ENCODE measurements around the gene OGFR.

OGFR gene

GRCh38 chr20:62822239-62822787 is 17.7 kb downstream of the OGFR start:
- no CpG with 5 or more reads among the region's 7 CpGs for WGBS (ENCODE audit: insufficient coverage, insufficient read length)
- peaks cover 15% of the 10 kb centered on the region for H3K4me1 ChIP-seq (ENCODE audit: control insufficient read depth, insufficient read depth, low read length)
- DNase-seq (ENCODE audit: low read depth, low spot score), result no peak
- no peak overlapping the region for H3K27ac ChIP-seq (ENCODE audit: low read length)
- H3K4me3 ChIP-seq (ENCODE audit: low read length), result no peak overlapping the region
- H3K27me3 ChIP-seq (ENCODE audit: control insufficient read depth, insufficient read depth, low read length), result no peaks in the 10 kb centered on the region
- H3K36me3 ChIP-seq (ENCODE audit: control insufficient read depth, insufficient read depth, low read length), result peaks cover 8% of the 10 kb centered on the region; the same call in 1 of the 2 replicates
- no peaks in the 10 kb centered on the region for H3K9me3 ChIP-seq (ENCODE audit: control insufficient read depth, insufficient read depth, low read length)

DNA sequence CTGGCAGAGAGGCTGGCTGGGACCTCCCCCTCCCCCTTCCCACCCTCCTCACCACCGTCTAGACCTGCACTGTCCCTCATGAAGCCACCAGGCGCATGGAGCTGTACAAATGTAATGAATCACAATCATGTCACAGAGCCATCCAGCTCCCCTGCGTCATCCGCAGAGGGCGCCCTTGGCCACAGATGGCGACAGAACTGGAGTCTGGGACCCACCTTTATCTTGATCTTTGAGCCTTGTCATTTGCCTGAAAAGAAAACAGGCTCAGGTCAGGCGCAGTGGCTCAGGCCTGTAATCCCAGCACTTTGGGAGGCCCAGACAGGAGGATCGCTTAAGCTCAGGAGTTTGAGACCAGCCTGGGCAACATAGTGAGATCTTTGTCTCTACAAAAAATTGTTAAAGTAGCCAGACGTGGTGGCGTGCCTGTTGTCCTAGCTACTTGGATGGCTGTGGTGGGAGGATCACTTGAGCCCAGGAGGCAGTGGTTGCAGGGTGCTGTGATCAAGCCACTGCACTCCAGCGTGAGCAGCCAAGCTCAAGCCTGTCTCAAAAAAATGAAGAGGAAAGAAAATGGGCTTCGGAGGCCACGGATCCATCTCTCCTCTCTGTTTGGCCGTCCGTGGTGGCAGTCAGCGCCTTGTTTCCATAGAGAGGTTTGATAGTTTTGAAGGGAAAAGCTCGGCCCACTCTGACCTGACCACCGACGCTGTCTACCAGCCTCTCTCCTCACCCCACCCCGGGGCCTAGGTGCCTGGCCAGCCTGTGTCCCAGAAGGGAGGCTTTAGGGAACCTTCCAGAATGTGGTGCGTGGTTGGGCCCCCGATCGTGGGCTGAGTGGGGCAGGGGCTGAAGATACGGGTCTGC is 18.4 kb downstream of the OGFR start:
- Histone ChIP-seq H3K4me3 (ENCODE audit: low read length) (no peak overlapping the region), H3K9me3 (ENCODE audit: control insufficient read depth, insufficient read depth, low read length) (no peaks in the 10 kb centered on the region), H3K36me3 (ENCODE audit: control insufficient read depth, insufficient read depth, low read length) (peaks cover 14% of the 10 kb centered on the region; the same call in 1 of the 2 replicates), H3K27me3 (ENCODE audit: control insufficient read depth, insufficient read depth, low read length) (no peaks in the 10 kb centered on the region), H3K27ac (ENCODE audit: low read length) (no peak overlapping the region), H3K4me1 (ENCODE audit: control insufficient read depth, insufficient read depth, low read length) (peaks cover 15% of the 10 kb centered on the region)
- no peak for DNase-seq (ENCODE audit: low read depth, low spot score)
- no CpG with 5 or more reads among the region's 24 CpGs for WGBS (ENCODE audit: insufficient coverage, insufficient read length)

DNA sequence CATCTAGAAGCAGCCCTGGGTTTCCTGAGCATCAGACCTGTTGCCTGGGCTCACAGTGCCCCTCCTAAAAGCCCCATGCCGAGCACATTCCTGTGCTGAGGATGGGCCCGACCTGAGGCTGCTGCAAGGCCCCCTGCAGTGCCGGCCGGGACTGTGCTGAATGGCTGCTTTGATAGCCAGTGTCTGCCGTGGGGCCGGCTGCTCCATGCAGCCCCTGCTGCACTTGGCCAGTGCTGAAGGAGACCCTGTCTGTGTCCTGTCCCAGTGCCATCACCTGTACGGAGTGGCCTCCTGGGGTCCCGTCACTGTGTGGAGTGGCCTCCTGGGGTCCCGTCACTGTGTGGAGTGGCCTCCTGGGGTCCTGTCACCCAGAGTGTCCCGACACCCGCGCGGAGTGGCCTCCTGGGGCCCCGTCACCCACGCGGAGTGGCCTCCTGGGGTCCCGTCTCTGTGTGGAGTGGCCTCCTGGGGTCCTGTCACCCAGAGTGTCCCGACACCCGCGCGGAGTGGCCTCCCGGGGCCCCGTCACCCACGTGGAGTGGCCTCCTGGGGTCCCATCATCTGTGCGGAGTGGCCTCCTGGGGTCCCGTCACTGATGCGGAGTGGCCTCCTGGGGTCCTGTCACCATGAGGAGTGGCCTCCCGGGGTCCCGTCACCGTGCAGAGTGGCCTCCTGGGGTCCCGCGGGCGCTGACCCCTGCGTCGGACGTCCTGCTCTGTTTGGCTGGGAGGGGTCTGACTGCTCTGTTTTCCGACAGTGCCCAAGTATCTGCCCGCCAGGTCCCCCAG is 19.2 kb downstream of the OGFR start:
- Histone ChIP-seq H3K4me1 (ENCODE audit: control insufficient read depth, insufficient read depth, low read length) (peaks cover 13% of the 10 kb centered on the region), H3K4me3 (ENCODE audit: low read length) (no peak overlapping the region), H3K27ac (ENCODE audit: low read length) (no peak overlapping the region), H3K27me3 (ENCODE audit: control insufficient read depth, insufficient read depth, low read length) (no peaks in the 10 kb centered on the region), H3K36me3 (ENCODE audit: control insufficient read depth, insufficient read depth, low read length) (peaks cover 17% of the 10 kb centered on the region; the same call in 1 of the 2 replicates), H3K9me3 (ENCODE audit: control insufficient read depth, insufficient read depth, low read length) (no peaks in the 10 kb centered on the region)
- no CpG with 5 or more reads among the region's 38 CpGs for WGBS (ENCODE audit: insufficient coverage, insufficient read length)
- DNase-seq (ENCODE audit: low read depth, low spot score), result no peak

GRCh38 chr20:62824476-62825332 is 20.1 kb downstream of the OGFR start:
- Histone ChIP-seq H3K4me1 (ENCODE audit: control insufficient read depth, insufficient read depth, low read length) (peaks cover 13% of the 10 kb centered on the region), H3K4me3 (ENCODE audit: low read length) (no peak overlapping the region), H3K27ac (ENCODE audit: low read length) (no peak overlapping the region), H3K36me3 (ENCODE audit: control insufficient read depth, insufficient read depth, low read length) (peaks cover 15% of the 10 kb centered on the region; the same call in 1 of the 2 replicates), H3K27me3 (ENCODE audit: control insufficient read depth, insufficient read depth, low read length) (no peaks in the 10 kb centered on the region), H3K9me3 (ENCODE audit: control insufficient read depth, insufficient read depth, low read length) (no peaks in the 10 kb centered on the region)
- DNase-seq (ENCODE audit: low read depth, low spot score), result no peak
- WGBS (ENCODE audit: insufficient coverage, insufficient read length), result no CpG with 5 or more reads among the region's 36 CpGs

- H3K4me1 ChIP-seq (ENCODE audit: control insufficient read depth, insufficient read depth, low read length), result peaks cover 13% of the 10 kb centered on the region
- H3K9me3 ChIP-seq (ENCODE audit: control insufficient read depth, insufficient read depth, low read length), result no peaks in the 10 kb centered on the region
- no peak for DNase-seq (ENCODE audit: low read depth, low spot score)
- no peaks in the 10 kb centered on the region for H3K27me3 ChIP-seq (ENCODE audit: control insufficient read depth, insufficient read depth, low read length)
- no CpG with 5 or more reads among the region's 22 CpGs for WGBS (ENCODE audit: insufficient coverage, insufficient read length)
- H3K36me3 ChIP-seq (ENCODE audit: control insufficient read depth, insufficient read depth, low read length), result peaks cover 16% of the 10 kb centered on the region; the same call in 1 of the 2 replicates
- no peak overlapping the region for H3K4me3 ChIP-seq (ENCODE audit: low read length)
- no peak overlapping the region for H3K27ac ChIP-seq (ENCODE audit: low read length)
Measured at GRCh38 chr20:62825333-62825985, 20.8 kb downstream of the OGFR start.

DNA sequence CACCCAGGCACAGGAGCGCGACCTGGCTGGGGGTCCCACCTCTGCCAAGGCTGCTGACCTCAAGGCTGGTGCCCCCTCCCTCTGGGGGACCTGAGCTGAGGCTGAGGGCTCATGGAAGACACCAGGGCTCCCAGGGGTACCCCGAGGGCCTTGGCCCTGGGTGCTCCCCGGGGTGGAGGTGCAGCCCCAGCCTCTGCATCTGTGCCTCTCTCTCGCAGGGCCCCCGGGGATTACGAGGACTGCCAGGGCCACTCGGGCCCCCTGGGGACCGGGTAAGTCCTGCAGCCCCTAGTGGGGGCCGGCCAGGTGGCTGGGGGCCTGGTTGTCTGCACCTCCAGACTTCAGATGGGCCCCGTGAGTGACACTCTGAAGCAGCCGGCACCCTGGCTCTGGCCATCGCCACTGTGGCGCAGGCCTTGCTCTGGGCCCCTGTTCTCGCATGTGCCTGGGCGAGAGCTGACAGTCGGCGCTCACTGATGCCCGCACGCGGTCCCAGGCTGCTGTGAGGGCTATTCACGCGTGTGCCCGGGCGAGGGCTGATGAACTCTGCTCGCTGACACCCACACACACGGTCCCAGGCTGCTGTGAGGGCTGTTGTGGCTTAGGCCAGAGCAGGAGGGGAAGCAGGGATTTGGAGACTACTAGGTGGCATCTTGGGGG is 21.5 kb downstream of the OGFR start:
- H3K27ac ChIP-seq (ENCODE audit: low read length), result no peak overlapping the region

DNA sequence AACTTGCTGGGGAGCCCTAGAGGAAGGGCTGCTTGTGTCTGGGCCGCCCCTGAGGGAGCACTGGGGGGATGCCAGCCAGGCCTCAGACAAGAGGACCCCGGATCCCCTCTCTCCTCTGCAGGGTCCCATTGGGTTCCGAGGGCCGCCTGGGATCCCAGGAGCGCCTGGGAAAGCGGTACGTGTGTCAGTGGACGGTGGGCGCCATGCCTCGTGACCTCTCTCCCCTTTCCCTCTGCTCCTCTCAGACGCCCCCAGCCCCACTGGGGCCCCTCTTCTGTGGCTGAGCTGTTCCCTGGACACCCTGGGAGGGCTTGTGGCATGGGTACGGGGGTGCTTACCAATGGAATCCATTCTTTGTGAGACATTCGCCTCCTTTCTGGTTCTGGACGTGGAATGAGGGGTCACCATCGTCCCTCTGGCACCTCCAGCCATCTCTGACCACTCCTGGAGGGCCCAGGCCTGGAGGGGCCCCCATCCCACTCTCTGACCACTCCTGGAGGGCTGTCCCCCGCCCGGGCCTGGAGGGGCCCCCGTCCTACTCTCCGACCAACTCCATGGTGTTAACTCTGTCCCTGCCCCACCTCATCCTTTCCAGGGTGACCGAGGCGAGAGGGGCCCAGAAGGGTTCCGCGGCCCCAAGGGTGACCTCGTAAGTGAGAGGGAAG is 22.1 kb downstream of the OGFR start:
- H3K4me1 ChIP-seq (ENCODE audit: control insufficient read depth, insufficient read depth, low read length), result peaks cover 13% of the 10 kb centered on the region
- peaks cover 19% of the 10 kb centered on the region; the same call in 1 of the 2 replicates for H3K36me3 ChIP-seq (ENCODE audit: control insufficient read depth, insufficient read depth, low read length)
- WGBS (ENCODE audit: insufficient coverage, insufficient read length), result no CpG with 5 or more reads among the region's 24 CpGs

More for the DNA sequence above, 21.5 kb downstream of the OGFR start:
- no peaks in the 10 kb centered on the region for H3K9me3 ChIP-seq (ENCODE audit: control insufficient read depth, insufficient read depth, low read length)
- DNase-seq (ENCODE audit: low read depth, low spot score), result no peak
- no CpG with 5 or more reads among the region's 27 CpGs for WGBS (ENCODE audit: insufficient coverage, insufficient read length)
- no peak overlapping the region for H3K4me3 ChIP-seq (ENCODE audit: low read length)
- peaks cover 13% of the 10 kb centered on the region for H3K4me1 ChIP-seq (ENCODE audit: control insufficient read depth, insufficient read depth, low read length)
- H3K36me3 ChIP-seq (ENCODE audit: control insufficient read depth, insufficient read depth, low read length), result peaks cover 17% of the 10 kb centered on the region; the same call in 1 of the 2 replicates
- no peaks in the 10 kb centered on the region for H3K27me3 ChIP-seq (ENCODE audit: control insufficient read depth, insufficient read depth, low read length)

GRCh38 chr20:62827311-62828038 is 22.8 kb downstream of the OGFR start:
- no peak overlapping the region for H3K4me3 ChIP-seq (ENCODE audit: low read length)
- no peaks in the 10 kb centered on the region for H3K9me3 ChIP-seq (ENCODE audit: control insufficient read depth, insufficient read depth, low read length)
- no CpG with 5 or more reads among the region's 29 CpGs for WGBS (ENCODE audit: insufficient coverage, insufficient read length)
- H3K27ac ChIP-seq (ENCODE audit: low read length), result no peak overlapping the region
- no peaks in the 10 kb centered on the region for H3K27me3 ChIP-seq (ENCODE audit: control insufficient read depth, insufficient read depth, low read length)
- H3K36me3 ChIP-seq (ENCODE audit: control insufficient read depth, insufficient read depth, low read length), result peaks cover 19% of the 10 kb centered on the region; the same call in 1 of the 2 replicates
- peaks cover 13% of the 10 kb centered on the region for H3K4me1 ChIP-seq (ENCODE audit: control insufficient read depth, insufficient read depth, low read length)
- no peak for DNase-seq (ENCODE audit: low read depth, low spot score)

More for the DNA sequence above, 22.1 kb downstream of the OGFR start:
- Histone ChIP-seq H3K27me3 (ENCODE audit: control insufficient read depth, insufficient read depth, low read length) (no peaks in the 10 kb centered on the region), H3K27ac (ENCODE audit: low read length) (no peak overlapping the region), H3K4me3 (ENCODE audit: low read length) (no peak overlapping the region), H3K9me3 (ENCODE audit: control insufficient read depth, insufficient read depth, low read length) (no peaks in the 10 kb centered on the region)
- no peak for DNase-seq (ENCODE audit: low read depth, low spot score)
